IgD-negative memory B cell (primary cell): ENCODE measurements around the gene SLC2A11. TPM values are rescaled to one million over a fixed set of nuclear protein-coding genes. Genes with fewer than 3 reads are reported as not detected.
"Not testable (repeated sequence)": the region's sequence is repeated elsewhere in the genome, so short reads cannot be mapped to it uniquely, and the experiment has no call there.

Source experiments
- H3K27ac Mint-ChIP-seq, 3 donors: one replicate each; pipeline ENCODE4 v1.8.0; 2020 to 2022; ENCODE audit warnings: mild to moderate bottlenecking in 3 of 3, mixed read lengths in 3 of 3, moderate library complexity in 1 of 3
- H3K27me3 Mint-ChIP-seq: one replicate; pipeline ENCODE4 v1.8.0; 2021; ENCODE audit warnings: mixed read lengths
- H3K36me3 Mint-ChIP-seq: one replicate; pipeline ENCODE4 v1.8.0; 2020; ENCODE audit warnings: mild to moderate bottlenecking, mixed read lengths
- H3K4me1 Mint-ChIP-seq, 3 donors: one replicate each; pipeline ENCODE4 v1.8.0; 2020 to 2022; ENCODE audit warnings: mixed read lengths in 3 of 3, mild to moderate bottlenecking in 1 of 3
- H3K4me3 Mint-ChIP-seq, 4 donors: one replicate each; pipeline ENCODE4 v1.8.0; 2020 to 2022; ENCODE audit warnings: mild to moderate bottlenecking in 4 of 4, mixed read lengths in 4 of 4, moderate library complexity in 3 of 4
- H3K9me3 Mint-ChIP-seq, 3 donors: one replicate each; pipeline ENCODE4 v1.8.0; 2020 to 2021; ENCODE audit warnings: mixed read lengths in 3 of 3, mild to moderate bottlenecking in 1 of 3
- polyA plus RNA-seq: library from polyadenylated mRNA; unstranded; fragments of 300-500 nt; fragmentation: Illumina TruSeq; gene quantifications from one replicate; pipeline ENCODE4 v1.2.3, GENCODE V29; 2021

The SLC2A11 gene
- polyA plus RNA-seq, 1 donor from 2014 or later = 20.7 TPM

- no peaks in the 10 kb centered on the region for H3K9me3 Mint-ChIP-seq
- no peaks in the 10 kb centered on the region for H3K27me3 Mint-ChIP-seq
- peak overlapping the region in 3 of 4 donors; percentile 83 to 89 (median 87) for H3K4me3 Mint-ChIP-seq
- peak overlapping the region in 2 of 3 donors; percentile 46 to 59 for H3K27ac Mint-ChIP-seq
- peaks cover 3% of the 10 kb centered on the region for H3K36me3 Mint-ChIP-seq
- H3K4me1 Mint-ChIP-seq = peaks cover 6 to 11% (median 9%) of the 10 kb centered on the region in 3 donors
These were observed 39.0 kb downstream of the SLC2A11 start for GRCh38 chr22:23896523-23897186.

DNA sequence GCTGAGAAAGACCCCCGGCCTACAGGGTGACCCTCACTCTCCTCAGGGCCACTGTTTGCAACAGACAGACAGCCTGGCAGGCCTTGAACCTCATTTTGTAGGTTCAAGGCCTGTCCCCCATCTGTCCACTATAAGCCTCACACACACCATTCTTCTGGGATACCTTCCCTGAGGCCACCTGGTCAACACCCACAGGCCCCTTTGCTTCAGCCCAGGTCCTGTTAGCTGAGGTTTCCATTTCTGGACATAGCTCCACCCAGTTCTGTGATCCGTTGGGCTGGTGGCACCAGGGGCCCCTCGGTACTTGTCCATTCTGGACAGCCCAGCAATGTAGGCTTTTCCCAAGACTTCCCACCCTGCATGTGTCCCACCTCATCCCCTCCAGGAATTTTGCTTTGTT, 39.6 kb downstream of the SLC2A11 start:
- H3K36me3 Mint-ChIP-seq = peaks cover 3% of the 10 kb centered on the region
- H3K4me1 Mint-ChIP-seq = peaks cover 6 to 11% (median 9%) of the 10 kb centered on the region in 3 donors
- H3K27ac Mint-ChIP-seq = peak overlapping the region in 1 of 3 donors; percentile 46
- no peaks in the 10 kb centered on the region for H3K27me3 Mint-ChIP-seq
- peak overlapping the region in 2 of 4 donors; percentile 66 to 83 for H3K4me3 Mint-ChIP-seq
- H3K9me3 Mint-ChIP-seq = no peaks in the 10 kb centered on the region

DNA sequence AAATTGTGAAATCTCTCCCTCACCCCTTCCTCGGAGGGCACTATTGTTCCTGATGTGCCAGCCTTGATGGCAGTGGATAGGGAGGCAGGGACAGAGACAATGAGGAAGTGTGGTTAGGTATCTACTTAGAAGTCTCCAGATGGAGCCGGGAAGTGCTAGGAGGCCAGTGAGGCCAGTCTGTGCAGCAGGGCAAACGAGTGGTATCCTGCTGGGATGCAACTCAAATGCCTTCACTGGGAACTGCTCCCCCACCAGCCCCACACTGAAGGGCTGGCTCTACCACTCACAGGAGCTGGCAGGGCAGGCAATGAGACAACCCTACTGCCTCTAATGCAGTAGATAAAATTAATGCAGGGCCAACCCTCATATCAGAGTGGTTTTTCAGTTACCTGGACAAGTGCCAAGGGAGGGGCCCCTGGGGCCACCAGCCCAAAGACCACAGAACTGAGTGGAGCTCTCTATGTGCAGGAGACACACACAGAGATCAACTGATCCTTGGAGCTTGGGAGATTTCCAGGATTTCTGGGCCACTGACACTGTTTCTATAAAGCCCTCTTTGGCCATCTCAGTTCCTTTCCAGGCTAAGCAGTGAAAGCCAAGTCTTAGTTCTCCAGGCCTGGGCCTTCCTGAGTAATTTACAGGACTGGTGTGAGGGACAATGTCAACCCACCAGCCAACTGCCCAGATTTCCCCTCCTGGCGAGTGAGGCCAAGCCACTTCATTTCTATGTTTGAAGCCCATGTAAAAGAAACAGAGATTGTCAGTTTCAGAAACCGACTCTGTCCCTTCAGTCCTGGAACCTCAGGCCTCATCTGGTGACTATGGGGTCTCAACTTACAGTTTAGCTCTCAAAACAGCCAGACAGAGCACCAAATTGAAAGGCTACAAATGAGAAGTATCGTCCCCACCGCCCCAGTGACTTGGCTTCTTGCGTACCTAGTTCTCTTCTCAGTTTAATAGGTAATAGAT, 40.6 kb downstream of the SLC2A11 start:
- Mint-ChIP-seq H3K27me3 (no peaks in the 10 kb centered on the region), H3K4me3 (peak overlapping the region in 1 of 4 donors; percentile 83), H3K27ac (peak overlapping the region in 1 of 3 donors; percentile 31)

GRCh38 chr22:23899042-23899745, 41.5 kb downstream of the SLC2A11 start:
- no peaks in the 10 kb centered on the region for H3K9me3 Mint-ChIP-seq
- H3K36me3 Mint-ChIP-seq = peaks cover 3% of the 10 kb centered on the region
- H3K27me3 Mint-ChIP-seq = no peaks in the 10 kb centered on the region
- peaks cover 3 to 9% (median 6%) of the 10 kb centered on the region in 3 donors for H3K4me1 Mint-ChIP-seq
- H3K4me3 Mint-ChIP-seq = peak overlapping the region in 1 of 4 donors; percentile 18
- no peak overlapping the region for H3K27ac Mint-ChIP-seq

More for the DNA sequence above, 40.6 kb downstream of the SLC2A11 start:
- Mint-ChIP-seq H3K36me3 (peaks cover 3% of the 10 kb centered on the region), H3K4me1 (peaks cover 3 to 9% (median 8%) of the 10 kb centered on the region in 3 donors), H3K9me3 (no peaks in the 10 kb centered on the region)

GRCh38 chr22:23900227-23900626, 42.6 kb downstream of the SLC2A11 start:
- H3K9me3 Mint-ChIP-seq, H3K4me3 Mint-ChIP-seq, H3K4me1 Mint-ChIP-seq, H3K27me3 Mint-ChIP-seq, H3K36me3 Mint-ChIP-seq: not testable (repeated sequence)
- H3K27ac Mint-ChIP-seq = peak overlapping the region in 1 of 3 donors; percentile 57

DNA sequence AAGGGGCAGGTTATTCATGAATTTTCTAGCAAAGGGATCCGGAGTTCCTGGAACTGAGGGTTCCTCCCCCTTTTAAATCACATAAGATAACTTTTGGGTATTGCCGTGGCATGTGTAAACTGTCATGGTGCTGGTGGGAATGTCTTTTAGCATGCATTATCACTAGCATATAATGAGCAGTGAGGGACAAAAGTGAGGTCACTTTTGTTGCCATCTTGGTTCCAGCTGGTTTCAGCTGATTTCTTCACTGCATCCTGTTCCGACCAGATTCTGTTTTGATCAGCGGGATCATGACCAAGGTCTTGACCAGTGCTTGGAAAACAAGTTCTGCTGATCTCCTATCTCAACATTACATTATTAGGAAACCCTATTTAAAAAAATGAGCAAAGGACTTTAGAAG, 43.9 kb downstream of the SLC2A11 start:
- no peak overlapping the region for H3K4me3 Mint-ChIP-seq

DNA sequence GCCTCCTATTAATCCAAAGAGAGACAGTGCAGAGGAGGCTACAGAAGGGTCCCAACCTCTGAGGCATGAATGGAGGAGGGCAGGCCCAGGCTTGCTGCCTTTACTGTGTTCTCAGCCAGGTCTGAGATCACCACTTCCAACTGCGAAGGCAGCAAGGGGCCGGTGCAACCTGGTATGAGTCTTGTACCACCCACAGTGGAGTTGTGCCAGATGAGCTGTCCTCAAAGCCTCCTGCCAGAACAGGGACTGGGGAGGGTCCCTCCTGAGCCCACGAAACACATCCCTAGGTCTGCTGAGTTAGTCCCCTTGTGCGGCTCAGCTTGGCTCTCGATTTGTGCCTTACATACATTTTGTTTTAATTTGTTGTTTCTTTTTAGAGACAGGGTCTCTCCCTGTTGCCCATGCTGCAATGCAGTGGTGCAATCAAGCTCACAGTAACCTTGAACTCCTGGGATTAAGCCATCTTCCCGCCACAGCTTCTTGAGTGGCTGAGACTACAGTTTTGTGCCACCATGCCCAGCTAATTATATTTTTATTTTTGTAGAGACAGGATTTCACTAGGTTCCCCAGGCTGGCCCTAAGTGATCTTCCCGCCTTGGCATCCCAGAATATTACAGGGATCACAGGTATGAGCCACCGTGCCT, 45.8 kb downstream of the SLC2A11 start:
- Mint-ChIP-seq H3K4me1 (no peaks in the 10 kb centered on the region), H3K27ac (peak overlapping the region in 1 of 3 donors; percentile 19), H3K36me3 (peaks cover 2% of the 10 kb centered on the region), H3K4me3 (peak overlapping the region in 1 of 4 donors; percentile 55), H3K9me3 (no peaks in the 10 kb centered on the region), H3K27me3 (no peaks in the 10 kb centered on the region)

More for the DNA sequence above, 43.9 kb downstream of the SLC2A11 start:
- Mint-ChIP-seq H3K27ac (peak overlapping the region in 1 of 3 donors; percentile 58), H3K36me3 (peaks cover 3% of the 10 kb centered on the region), H3K4me1 (no peaks in the 10 kb centered on the region), H3K9me3 (no peaks in the 10 kb centered on the region), H3K27me3 (no peaks in the 10 kb centered on the region)

DNA sequence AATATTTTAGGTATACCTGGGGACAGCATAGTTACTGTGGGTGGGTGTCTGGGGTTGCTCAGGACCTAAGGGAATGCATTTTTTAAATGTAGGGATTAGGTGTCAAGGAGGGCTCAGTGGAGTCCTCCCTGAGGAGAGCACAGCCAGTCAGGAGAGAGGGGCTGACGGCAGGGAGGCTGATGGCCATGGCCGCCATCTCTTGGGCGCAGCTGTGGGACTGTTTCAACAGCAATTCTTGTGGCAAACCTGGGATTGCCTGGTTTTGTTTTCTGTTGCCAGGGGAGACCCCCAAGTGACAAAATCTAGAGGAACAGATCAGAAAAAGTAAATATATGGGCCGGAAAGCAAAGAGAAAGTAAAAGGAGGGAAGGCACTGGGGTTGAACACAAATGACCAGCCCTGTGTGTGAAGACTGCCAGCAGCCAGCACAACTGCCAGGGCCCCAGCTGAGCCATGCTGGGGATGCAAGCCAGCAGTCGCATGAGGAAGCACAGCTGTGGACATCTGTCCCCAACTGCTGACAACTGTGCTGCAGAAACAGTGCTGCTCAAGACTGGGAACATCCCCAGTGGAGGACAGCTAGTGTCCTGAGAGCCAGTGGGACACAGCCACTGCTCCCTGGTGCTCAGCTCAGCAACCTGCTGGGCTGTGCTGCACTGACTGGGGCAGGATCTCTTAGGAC, 47.0 kb downstream of the SLC2A11 start:
- H3K27ac Mint-ChIP-seq = peak overlapping the region in 1 of 3 donors; percentile 73
- H3K36me3 Mint-ChIP-seq = peaks cover 2% of the 10 kb centered on the region
- H3K4me1 Mint-ChIP-seq = no peaks in the 10 kb centered on the region
- no peak overlapping the region for H3K4me3 Mint-ChIP-seq
- H3K27me3 Mint-ChIP-seq = no peaks in the 10 kb centered on the region
- no peaks in the 10 kb centered on the region for H3K9me3 Mint-ChIP-seq

DNA sequence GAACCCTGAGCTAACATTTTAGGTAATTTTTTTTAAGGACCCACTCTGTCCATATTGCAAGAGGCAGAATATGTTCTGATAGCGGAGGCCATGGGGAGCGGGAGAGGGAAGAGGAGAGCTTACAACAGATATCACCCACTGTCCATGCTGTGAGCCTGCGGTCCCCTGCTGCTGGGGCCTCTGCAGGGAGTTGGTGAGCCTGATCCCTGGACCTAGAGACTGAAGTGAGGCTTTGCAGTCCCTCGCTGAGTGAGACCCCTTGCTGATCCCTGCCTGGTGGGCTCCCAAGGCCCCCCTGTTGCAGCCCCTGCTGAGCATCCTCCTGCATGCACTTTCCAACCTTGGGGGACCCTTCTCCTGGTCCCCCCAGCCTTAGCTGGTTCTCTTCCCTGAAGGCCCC, 49.0 kb downstream of the SLC2A11 start:
- H3K27ac Mint-ChIP-seq = peak overlapping the region in 1 of 3 donors; percentile 87

DNA sequence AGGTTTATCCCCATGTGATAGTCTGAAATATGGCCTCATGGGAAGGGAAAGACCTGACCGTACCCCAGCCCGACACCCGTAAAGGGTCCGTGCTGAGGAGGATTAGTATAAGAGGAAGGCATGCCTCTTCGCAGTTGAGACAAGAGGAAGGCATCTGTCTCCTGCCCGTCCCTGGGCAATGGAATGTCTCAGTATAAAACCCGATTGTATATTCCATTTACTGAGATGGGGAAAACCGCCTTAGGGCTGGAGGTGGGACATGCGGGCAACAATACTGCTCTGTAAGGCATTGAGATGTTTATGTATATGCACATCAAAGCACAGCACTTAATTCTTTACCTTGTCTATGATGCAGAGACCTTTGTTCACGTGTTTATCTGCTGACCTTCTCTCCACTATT, 49.7 kb downstream of the SLC2A11 start:
- H3K36me3 Mint-ChIP-seq = not testable (repeated sequence)

More for the DNA sequence above, 49.0 kb downstream of the SLC2A11 start:
- Mint-ChIP-seq H3K36me3 (no peaks in the 10 kb centered on the region), H3K4me3 (no peak overlapping the region), H3K9me3 (no peaks in the 10 kb centered on the region), H3K27me3 (no peaks in the 10 kb centered on the region), H3K4me1 (no peaks in the 10 kb centered on the region)

GRCh38 chr22:23908587-23909205, 51.0 kb downstream of the SLC2A11 start:
- H3K9me3 Mint-ChIP-seq = no peaks in the 10 kb centered on the region
- peaks cover 0 to 8% (median 6%) of the 10 kb centered on the region in 3 donors for H3K4me1 Mint-ChIP-seq
- no peak overlapping the region for H3K4me3 Mint-ChIP-seq
- H3K27me3 Mint-ChIP-seq = no peaks in the 10 kb centered on the region
- H3K36me3 Mint-ChIP-seq = no peaks in the 10 kb centered on the region
- H3K27ac Mint-ChIP-seq = peak overlapping the region in 1 of 3 donors; percentile 67

More for the DNA sequence above, 49.7 kb downstream of the SLC2A11 start:
- H3K4me1 Mint-ChIP-seq, H3K9me3 Mint-ChIP-seq, H3K4me3 Mint-ChIP-seq, H3K27me3 Mint-ChIP-seq: not testable (repeated sequence)
- peak overlapping the region in 1 of 3 donors; percentile 87 for H3K27ac Mint-ChIP-seq

GRCh38 chr22:23909296-23909898, 51.7 kb downstream of the SLC2A11 start:
- Mint-ChIP-seq H3K36me3 (no peaks in the 10 kb centered on the region), H3K4me1 (peaks cover 4 to 11% (median 11%) of the 10 kb centered on the region in 3 donors), H3K9me3 (no peaks in the 10 kb centered on the region), H3K4me3 (no peak overlapping the region), H3K27ac (peak overlapping the region in 1 of 3 donors; percentile 52), H3K27me3 (no peaks in the 10 kb centered on the region)

DNA sequence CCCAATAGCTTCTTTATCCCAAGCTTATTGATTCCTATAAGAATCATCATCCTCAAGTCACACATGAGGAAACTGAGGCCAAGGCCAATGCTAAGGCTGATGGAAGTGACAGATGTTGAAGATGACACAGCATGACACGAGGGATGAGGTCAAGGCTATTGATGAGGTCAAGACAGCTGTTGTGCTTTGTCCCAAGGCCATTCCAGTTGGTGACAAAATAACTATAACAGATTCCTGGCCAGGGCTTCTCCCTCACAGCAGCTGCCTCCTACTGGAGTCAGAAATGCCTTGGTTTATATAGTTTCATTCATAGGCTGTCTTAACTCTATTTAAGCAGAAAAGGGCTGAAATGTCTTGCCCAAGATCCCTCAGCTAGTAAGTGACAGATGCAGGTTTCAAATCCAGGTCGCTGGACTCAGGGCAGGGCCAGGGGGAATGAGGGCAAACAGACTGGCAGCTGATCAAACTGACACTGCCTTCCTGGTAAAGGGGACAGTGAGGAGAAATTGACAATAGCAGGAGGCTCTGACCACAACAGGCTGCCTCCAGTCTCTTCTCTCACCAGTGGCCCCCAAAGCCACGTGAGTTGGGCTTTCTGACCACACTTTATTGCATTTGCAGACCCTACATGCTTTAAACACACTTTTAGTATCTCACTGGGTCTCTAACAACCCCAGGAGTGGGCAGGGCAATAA, 53.0 kb downstream of the SLC2A11 start:
- H3K27ac Mint-ChIP-seq = no peak overlapping the region
- H3K36me3 Mint-ChIP-seq = no peaks in the 10 kb centered on the region
- peak overlapping the region in 1 of 4 donors; percentile 42 for H3K4me3 Mint-ChIP-seq

More for the DNA sequence above, 53.0 kb downstream of the SLC2A11 start:
- Mint-ChIP-seq H3K4me1 (peaks cover 16 to 23% (median 21%) of the 10 kb centered on the region in 3 donors), H3K27me3 (no peaks in the 10 kb centered on the region), H3K9me3 (no peaks in the 10 kb centered on the region)
